ENCODE data around the gene RTL9. TPM values are rescaled to one million over a fixed set of nuclear protein-coding genes. Genes with fewer than 3 reads are reported as not detected.

The RTL9 gene
- total and polyA plus RNA-seq, 2 donors (not counting 3 experiments of a cell fraction or from before 2014, with no cell fraction given): not detected

GRCh38 chrX:110407910-110408545 lies 49.4 kb downstream of the RTL9 start:
- FAIRE-seq (peak; percentile 93), DNase-seq (ENCODE audit: low read depth, low spot score) (peak; percentile 29)
- H3K79me2 ChIP-seq (ENCODE audit: control insufficient read depth, insufficient read depth, low read length): no peaks in the 10 kb centered on the region
- ChIA-PET CTCF (interaction anchor here (0.9 to 11.3 kb wide), 8 partner anchors 8 to 262 kb away, joined by 3 to 286 read pairs (median 6); partner anchors contain the start of gene AMMECR1), POLR2A (no interaction called here)
- H3K36me3 ChIP-seq (ENCODE audit: control insufficient read depth in 2 of 2, extremely low read depth in 1 of 2, insufficient read depth in 2 of 2, low read length in 2 of 2): no peaks in the 10 kb centered on the region
- dilution Hi-C loops (cut with MboI; ENCODE audit: extremely low pct_ligation_motif_present, low sequenced_read_pairs): no loop called here
- TF ChIP-seq, protein P1, sequence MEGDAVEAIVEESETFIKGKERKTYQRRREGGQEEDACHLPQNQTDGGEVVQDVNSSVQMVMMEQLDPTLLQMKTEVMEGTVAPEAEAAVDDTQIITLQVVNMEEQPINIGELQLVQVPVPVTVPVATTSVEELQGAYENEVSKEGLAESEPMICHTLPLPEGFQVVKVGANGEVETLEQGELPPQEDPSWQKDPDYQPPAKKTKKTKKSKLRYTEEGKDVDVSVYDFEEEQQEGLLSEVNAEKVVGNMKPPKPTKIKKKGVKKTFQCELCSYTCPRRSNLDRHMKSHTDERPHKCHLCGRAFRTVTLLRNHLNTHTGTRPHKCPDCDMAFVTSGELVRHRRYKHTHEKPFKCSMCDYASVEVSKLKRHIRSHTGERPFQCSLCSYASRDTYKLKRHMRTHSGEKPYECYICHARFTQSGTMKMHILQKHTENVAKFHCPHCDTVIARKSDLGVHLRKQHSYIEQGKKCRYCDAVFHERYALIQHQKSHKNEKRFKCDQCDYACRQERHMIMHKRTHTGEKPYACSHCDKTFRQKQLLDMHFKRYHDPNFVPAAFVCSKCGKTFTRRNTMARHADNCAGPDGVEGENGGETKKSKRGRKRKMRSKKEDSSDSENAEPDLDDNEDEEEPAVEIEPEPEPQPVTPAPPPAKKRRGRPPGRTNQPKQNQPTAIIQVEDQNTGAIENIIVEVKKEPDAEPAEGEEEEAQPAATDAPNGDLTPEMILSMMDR (IDR thresholded peaks at IDR 0.05; ENCODE audit: extremely low read depth in 1 of 2, insufficient read depth in 1 of 2, low read depth in 1 of 2, low read length in 2 of 2): peak; percentile 46 to 57
- no peak for TF ChIP-seq MYC (IDR thresholded peaks at IDR 0.05; ENCODE audit: low read depth, low read length)
- no peak for TF ChIP-seq JUN (IDR thresholded peaks at IDR 0.05; ENCODE audit: borderline replicate concordance, insufficient read depth, insufficient read length, low read depth)
- TF ChIP-seq POLR2A (IDR thresholded peaks at IDR 0.05; ENCODE audit: low read depth, low read length): no peak
- no peaks in the 10 kb centered on the region for H3K9me3 ChIP-seq (replicated peaks; ENCODE audit: control insufficient read depth, insufficient read depth, low read length)
- no peak overlapping the region for H3K4me3 ChIP-seq (replicated peaks in 1 of 3; ENCODE audit: insufficient read depth in 1 of 3, low read depth in 1 of 3, low read length in 3 of 3)
- H4K20me1 ChIP-seq (replicated peaks; ENCODE audit: control insufficient read depth, extremely low read depth, insufficient read depth, low read length): no peaks in the 10 kb centered on the region
- peaks cover 7% of the 10 kb centered on the region for H3K4me1 ChIP-seq (ENCODE audit: control insufficient read depth, extremely low read depth, insufficient read depth, low read length)
- no peak overlapping the region for H3K9ac ChIP-seq (replicated peaks; ENCODE audit: extremely low read depth, insufficient read depth, low read length)
- no peak overlapping the region for H3K4me2 ChIP-seq (ENCODE audit: insufficient read depth, low read length)
- no peaks in the 10 kb centered on the region for H3K27me3 ChIP-seq (ENCODE audit: control insufficient read depth in 2 of 2, insufficient read depth in 2 of 2, low read length in 2 of 2)
- H2AFZ ChIP-seq (ENCODE audit: low read depth, low read length): no peak overlapping the region
- no peak overlapping the region for H3K27ac ChIP-seq (ENCODE audit: insufficient read depth, low read depth, low read length)
- BruUV-seq (replicated peaks): no TSS peak
- intact Hi-C loops (cut with micrococcal nuclease): loop anchor here (1.0 to 2.0 kb wide), 3 partner anchors 89 to 252 kb away; partner anchors contain the start of gene AMMECR1
- no peaks in the 10 kb centered on the region for H3K9me1 ChIP-seq (replicated peaks; ENCODE audit: control insufficient read depth, extremely low read depth, insufficient read depth, low read length)

Small RNAs within 50 kb of the gene (small RNA-seq; reads per million reads assigned to genes)
- not detected for gene GNG5P2 (ENCODE audit: insufficient read depth, insufficient read length, low read depth, low replicate concordance)

Other genes with a start within 250 kb of the RTL9 start
- 6.8 and 6.9 TPM in 2 replicates for gene AMMECR1, start 40.8 kb upstream of the RTL9 start, total RNA-seq
- 3.0 and 3.6 TPM in 2 replicates for gene AMMECR1, start 40.8 kb upstream of the RTL9 start, polyA plus RNA-seq